Breast epithelium (tissue), 3 donors: ENCODE results near the gene ALOX5.
"Not testable (repeated sequence)": the region's sequence is repeated elsewhere in the genome, so short reads cannot be mapped to it uniquely, and the experiment has no call there.

Experiments used
- CTCF ChIP-seq, 3 donors: fragments of 450-650 bp; IDR thresholded peaks; one replicate each; pipeline ENCODE4 v1.5.1; 2016 to 2017; ENCODE audit warnings: antibody characterized with exemption in 3 of 3, mild to moderate bottlenecking in 3 of 3, moderate library complexity in 3 of 3
- POLR2A ChIP-seq: fragments of 450-650 bp; IDR thresholded peaks from one replicate; pipeline ENCODE4 v1.6.1; 2016; ENCODE audit warnings: antibody characterized with exemption, mild to moderate bottlenecking, moderate library complexity

GRCh38 chr10:45347464-45347863, 26.6 kb upstream of the ALOX5 start:
- TF ChIP-seq POLR2A; CTCF (IDR thresholded peaks at IDR 0.05): not testable (repeated sequence)
